ENCODE data around the gene MUL1. TPM values are rescaled to one million over a fixed set of nuclear protein-coding genes. Genes with fewer than 3 reads are reported as not detected.

The MUL1 gene
- polyA plus RNA-seq, 3 donors, result 7.2 to 28.1 (median 25.8) TPM

DNA sequence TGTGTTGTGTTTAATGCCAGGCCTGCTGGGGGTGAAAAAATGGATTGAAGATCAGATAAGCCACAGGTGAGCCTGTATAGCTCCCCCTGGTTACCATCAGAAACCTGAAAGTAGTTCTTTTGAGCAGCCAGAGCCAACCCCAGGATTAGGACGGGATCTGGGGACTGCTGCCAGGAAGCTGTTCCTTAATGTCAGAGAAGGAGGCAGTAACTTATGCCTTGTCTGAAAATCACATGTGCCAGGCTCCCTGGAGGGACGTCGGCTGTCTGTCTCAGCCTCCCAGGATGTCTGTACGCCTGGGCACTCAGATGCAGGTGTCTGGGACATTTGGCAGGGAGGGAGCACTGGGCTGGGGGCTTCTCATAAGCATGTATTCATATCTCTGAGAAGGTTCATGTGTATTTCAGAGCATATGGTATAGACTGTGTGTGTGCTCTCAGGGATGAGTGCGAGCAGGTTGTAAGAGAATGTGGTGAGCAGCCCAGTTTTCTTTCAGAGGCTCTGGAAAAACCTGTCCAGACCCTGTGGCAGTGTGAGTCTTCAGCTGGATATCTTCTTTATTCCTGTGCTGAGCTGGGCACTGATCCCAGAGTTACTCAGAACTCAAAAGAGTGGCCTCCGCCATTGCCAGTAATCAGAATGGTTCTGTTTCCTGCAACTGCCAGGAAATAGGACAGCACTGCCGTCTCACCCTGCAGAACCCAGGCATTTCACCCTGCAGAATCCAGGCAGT, 47.2 kb upstream of the MUL1 start:
- H3K27me3 ChIP-seq (ENCODE audit: control insufficient read depth in 2 of 2, insufficient read depth in 2 of 2, low read length in 2 of 2), result peaks cover 41 to 57% of the 10 kb centered on the region in 2 donors
- WGBS (ENCODE audit: insufficient coverage), result 88% methylated on average over 7 of the region's 7 CpGs

DNA sequence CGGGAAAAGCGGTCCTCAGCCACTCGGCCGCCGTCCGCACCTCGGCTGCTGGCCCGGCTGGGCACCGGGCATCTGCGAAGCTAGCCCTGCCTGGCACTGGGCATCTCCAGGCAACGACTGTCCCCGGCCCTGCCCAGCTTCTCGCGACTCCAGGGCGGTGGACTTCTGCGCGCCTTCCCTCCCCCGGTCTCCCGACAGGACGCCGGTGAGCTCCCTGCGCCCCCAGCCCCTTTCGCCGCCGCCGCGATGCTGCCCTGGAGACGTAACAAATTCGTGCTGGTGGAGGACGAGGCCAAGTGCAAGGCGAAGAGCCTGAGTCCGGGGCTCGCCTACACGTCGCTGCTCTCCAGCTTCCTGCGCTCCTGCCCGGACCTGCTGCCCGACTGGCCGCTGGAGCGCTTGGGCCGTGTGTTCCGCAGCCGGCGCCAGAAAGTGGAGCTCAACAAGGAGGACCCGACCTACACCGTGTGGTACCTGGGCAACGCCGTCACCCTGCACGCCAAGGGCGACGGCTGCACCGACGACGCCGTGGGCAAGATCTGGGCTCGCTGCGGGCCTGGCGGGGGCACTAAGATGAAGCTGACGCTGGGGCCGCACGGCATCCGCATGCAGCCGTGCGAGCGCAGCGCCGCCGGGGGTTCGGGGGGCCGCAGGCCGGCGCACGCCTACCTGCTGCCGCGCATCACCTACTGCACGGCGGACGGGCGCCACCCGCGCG, 44.9 kb upstream of the MUL1 start:
- Mint-ChIP-seq H3K27me3 (ENCODE audit: low read depth in 3 of 3) (peaks cover 42 to 54% (median 52%) of the 10 kb centered on the region in 3 donors), H3K36me3 (peaks cover 0 to 2% of the 10 kb centered on the region in 2 donors), H3K4me1 (peaks cover 5% of the 10 kb centered on the region), H3K4me3 (peak overlapping the region in 1 of 2 donors; percentile 75), H3K9me3 (peaks cover 0 to 12% (median 0%) of the 10 kb centered on the region in 7 donors), H3K27ac (no peak overlapping the region)
- Histone ChIP-seq H3K9ac (ENCODE audit: insufficient read depth, low read length, poor library complexity, severe bottlenecking) (no peak overlapping the region), H2AFZ (ENCODE audit: insufficient read depth, low read depth, low read length, poor library complexity, severe bottlenecking) (no peak overlapping the region), H3K36me3 (replicated peaks in 1 of 2; ENCODE audit: control insufficient read depth in 1 of 2, insufficient read depth in 2 of 2, low read length in 2 of 2) (no peaks in the 10 kb centered on the region), H3K9me3 (replicated peaks in 1 of 2; ENCODE audit: control insufficient read depth in 1 of 2, insufficient read depth in 1 of 2, low read length in 2 of 2) (peaks cover 0 to 15% of the 10 kb centered on the region in 2 donors), H3K4me3 (replicated peaks in 1 of 3; ENCODE audit: low read depth in 2 of 3, low read length in 3 of 3) (no peak overlapping the region), H3K79me2 (ENCODE audit: insufficient read depth, low read length) (no peaks in the 10 kb centered on the region), H3K27ac (ENCODE audit: low read depth in 1 of 2, low read length in 2 of 2) (no peak overlapping the region), H3K4me2 (replicated peaks; ENCODE audit: extremely low read depth, low read length, poor library complexity, severe bottlenecking) (no peak overlapping the region), H4K20me1 (ENCODE audit: insufficient read depth, low read length) (no peaks in the 10 kb centered on the region), H3K4me1 (ENCODE audit: control insufficient read depth in 1 of 2, insufficient read depth in 2 of 2, low read length in 2 of 2) (no peaks in the 10 kb centered on the region), H3K27me3 (ENCODE audit: control insufficient read depth in 2 of 2, insufficient read depth in 2 of 2, low read length in 2 of 2) (peaks cover 41 to 61% of the 10 kb centered on the region in 2 donors)
- 3% methylated on average over 82 of the region's 82 CpGs for WGBS (ENCODE audit: insufficient coverage)
- intact Hi-C loops (cut with micrococcal nuclease), result no loop called here
- TF ChIP-seq, protein P1, sequence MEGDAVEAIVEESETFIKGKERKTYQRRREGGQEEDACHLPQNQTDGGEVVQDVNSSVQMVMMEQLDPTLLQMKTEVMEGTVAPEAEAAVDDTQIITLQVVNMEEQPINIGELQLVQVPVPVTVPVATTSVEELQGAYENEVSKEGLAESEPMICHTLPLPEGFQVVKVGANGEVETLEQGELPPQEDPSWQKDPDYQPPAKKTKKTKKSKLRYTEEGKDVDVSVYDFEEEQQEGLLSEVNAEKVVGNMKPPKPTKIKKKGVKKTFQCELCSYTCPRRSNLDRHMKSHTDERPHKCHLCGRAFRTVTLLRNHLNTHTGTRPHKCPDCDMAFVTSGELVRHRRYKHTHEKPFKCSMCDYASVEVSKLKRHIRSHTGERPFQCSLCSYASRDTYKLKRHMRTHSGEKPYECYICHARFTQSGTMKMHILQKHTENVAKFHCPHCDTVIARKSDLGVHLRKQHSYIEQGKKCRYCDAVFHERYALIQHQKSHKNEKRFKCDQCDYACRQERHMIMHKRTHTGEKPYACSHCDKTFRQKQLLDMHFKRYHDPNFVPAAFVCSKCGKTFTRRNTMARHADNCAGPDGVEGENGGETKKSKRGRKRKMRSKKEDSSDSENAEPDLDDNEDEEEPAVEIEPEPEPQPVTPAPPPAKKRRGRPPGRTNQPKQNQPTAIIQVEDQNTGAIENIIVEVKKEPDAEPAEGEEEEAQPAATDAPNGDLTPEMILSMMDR (IDR thresholded peaks at IDR 0.05), result no peak
- DNase-seq, result no peak

More for the DNA sequence above, 47.2 kb upstream of the MUL1 start:
- no peak overlapping the region for H3K27ac Mint-ChIP-seq
- Histone ChIP-seq H3K4me3 (replicated peaks in 1 of 3; ENCODE audit: low read depth in 2 of 3, low read length in 3 of 3) (no peak overlapping the region), H3K4me1 (ENCODE audit: control insufficient read depth in 1 of 2, insufficient read depth in 2 of 2, low read length in 2 of 2) (no peaks in the 10 kb centered on the region), H3K9ac (ENCODE audit: insufficient read depth, low read length, poor library complexity, severe bottlenecking) (no peak overlapping the region), H3K36me3 (replicated peaks in 1 of 2; ENCODE audit: control insufficient read depth in 1 of 2, insufficient read depth in 2 of 2, low read length in 2 of 2) (no peaks in the 10 kb centered on the region), H3K4me2 (replicated peaks; ENCODE audit: extremely low read depth, low read length, poor library complexity, severe bottlenecking) (no peak overlapping the region), H3K79me2 (ENCODE audit: insufficient read depth, low read length) (no peaks in the 10 kb centered on the region), H3K27ac (ENCODE audit: low read depth in 1 of 2, low read length in 2 of 2) (no peak overlapping the region), H3K9me3 (replicated peaks in 1 of 2; ENCODE audit: control insufficient read depth in 1 of 2, insufficient read depth in 1 of 2, low read length in 2 of 2) (peaks cover 0 to 15% of the 10 kb centered on the region in 2 donors), H2AFZ (ENCODE audit: insufficient read depth, low read depth, low read length, poor library complexity, severe bottlenecking) (no peak overlapping the region), H4K20me1 (ENCODE audit: insufficient read depth, low read length) (no peaks in the 10 kb centered on the region)
- TF ChIP-seq, protein P1 (IDR thresholded peaks at IDR 0.05), result no peak
- H3K9me3 Mint-ChIP-seq, result peaks cover 0 to 12% (median 0%) of the 10 kb centered on the region in 7 donors
- no peak overlapping the region for H3K4me3 Mint-ChIP-seq
- intact Hi-C loops (cut with micrococcal nuclease), result no loop called here
- H3K36me3 Mint-ChIP-seq, result peaks cover 0 to 2% of the 10 kb centered on the region in 2 donors
- DNase-seq, result no peak
- peaks cover 5% of the 10 kb centered on the region for H3K4me1 Mint-ChIP-seq
- H3K27me3 Mint-ChIP-seq (ENCODE audit: low read depth in 3 of 3), result peaks cover 38 to 48% (median 39%) of the 10 kb centered on the region in 3 donors
